ENCODE measurements around the gene BCL2. TPM values are rescaled to one million over a fixed set of nuclear protein-coding genes. Genes with fewer than 3 reads are reported as not detected.

BCL2 gene
- total and polyA plus RNA-seq, 3 donors from 2014 or later: 6.3 to 20.8 (median 16.0) TPM

DNA sequence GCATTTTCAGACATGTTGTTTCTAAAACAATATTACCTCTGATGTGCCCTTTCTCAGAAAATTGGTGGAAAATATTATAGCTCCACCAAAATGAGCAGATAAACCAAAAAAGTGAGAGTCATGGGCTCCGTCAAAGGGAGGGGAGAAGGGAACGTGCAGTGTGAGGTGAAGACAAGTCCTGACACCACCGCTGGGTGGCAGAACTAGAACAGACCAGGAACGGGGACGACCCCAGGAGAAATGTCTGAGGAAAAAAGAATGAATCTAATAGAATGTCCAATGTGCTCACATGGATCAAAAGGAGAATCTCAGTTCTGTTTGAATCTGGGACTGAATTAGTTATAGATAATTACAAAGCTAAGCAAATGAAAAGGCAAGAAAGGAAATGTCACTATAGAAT lies 22.6 kb upstream of the BCL2 start:
- Histone ChIP-seq H3K4me3 (no peak overlapping the region), H3K4me1 (peaks cover 13% of the 10 kb centered on the region), H3K27ac (no peak overlapping the region), H3K36me3 (ENCODE audit: low read depth, missing control alignments) (no peaks in the 10 kb centered on the region), H3K27me3 (no peaks in the 10 kb centered on the region), H3K9me3 (no peaks in the 10 kb centered on the region)
- DNase-seq: peak; percentile 61
- TF ChIP-seq, protein P1, sequence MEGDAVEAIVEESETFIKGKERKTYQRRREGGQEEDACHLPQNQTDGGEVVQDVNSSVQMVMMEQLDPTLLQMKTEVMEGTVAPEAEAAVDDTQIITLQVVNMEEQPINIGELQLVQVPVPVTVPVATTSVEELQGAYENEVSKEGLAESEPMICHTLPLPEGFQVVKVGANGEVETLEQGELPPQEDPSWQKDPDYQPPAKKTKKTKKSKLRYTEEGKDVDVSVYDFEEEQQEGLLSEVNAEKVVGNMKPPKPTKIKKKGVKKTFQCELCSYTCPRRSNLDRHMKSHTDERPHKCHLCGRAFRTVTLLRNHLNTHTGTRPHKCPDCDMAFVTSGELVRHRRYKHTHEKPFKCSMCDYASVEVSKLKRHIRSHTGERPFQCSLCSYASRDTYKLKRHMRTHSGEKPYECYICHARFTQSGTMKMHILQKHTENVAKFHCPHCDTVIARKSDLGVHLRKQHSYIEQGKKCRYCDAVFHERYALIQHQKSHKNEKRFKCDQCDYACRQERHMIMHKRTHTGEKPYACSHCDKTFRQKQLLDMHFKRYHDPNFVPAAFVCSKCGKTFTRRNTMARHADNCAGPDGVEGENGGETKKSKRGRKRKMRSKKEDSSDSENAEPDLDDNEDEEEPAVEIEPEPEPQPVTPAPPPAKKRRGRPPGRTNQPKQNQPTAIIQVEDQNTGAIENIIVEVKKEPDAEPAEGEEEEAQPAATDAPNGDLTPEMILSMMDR (IDR thresholded peaks at IDR 0.05): peak in 1 of 3 experiments; percentile 17
- no peak for TF ChIP-seq POLR2A (IDR thresholded peaks at IDR 0.05)
- 55 to 58% methylated on average over 5 of the region's 5 CpGs for WGBS, 2 donors
- intact Hi-C loops (cut with DNase I; ENCODE audit: low total_unique reads): no loop called here

DNA sequence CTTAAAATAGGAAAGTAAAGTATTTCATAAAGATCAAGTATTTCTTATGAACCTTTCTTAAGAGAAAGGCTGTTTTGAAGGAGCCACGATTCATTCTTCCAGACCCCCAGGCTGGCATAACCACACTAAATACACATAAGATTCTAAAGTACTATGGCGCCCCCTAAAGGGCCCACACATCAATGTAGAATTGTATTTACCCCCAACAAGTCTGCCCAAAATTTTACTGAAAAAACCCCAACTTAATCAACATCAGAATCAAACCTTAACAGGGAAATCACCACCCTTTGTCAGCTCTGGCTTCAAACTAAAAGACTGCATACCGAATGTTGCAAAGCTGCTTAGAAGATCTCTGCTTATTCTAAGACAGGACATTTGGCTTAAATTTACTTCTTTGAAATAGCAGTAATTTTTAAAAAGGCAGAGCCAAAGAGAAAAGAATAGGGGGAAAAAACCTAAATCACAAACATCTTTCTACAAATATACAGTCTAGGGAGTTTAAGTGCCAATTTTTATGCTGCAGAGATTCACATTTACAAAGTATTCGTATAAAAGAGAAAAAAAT lies 20.4 kb upstream of the BCL2 start:
- no peak for TF ChIP-seq POLR2A (IDR thresholded peaks at IDR 0.05)
- TF ChIP-seq, protein P1 (IDR thresholded peaks at IDR 0.05): peak in 1 of 3 experiments; percentile 49
- intact Hi-C loops (cut with DNase I; ENCODE audit: low total_unique reads): no loop called here
- no peaks in the 10 kb centered on the region for H3K36me3 ChIP-seq (ENCODE audit: low read depth, missing control alignments)

DNA sequence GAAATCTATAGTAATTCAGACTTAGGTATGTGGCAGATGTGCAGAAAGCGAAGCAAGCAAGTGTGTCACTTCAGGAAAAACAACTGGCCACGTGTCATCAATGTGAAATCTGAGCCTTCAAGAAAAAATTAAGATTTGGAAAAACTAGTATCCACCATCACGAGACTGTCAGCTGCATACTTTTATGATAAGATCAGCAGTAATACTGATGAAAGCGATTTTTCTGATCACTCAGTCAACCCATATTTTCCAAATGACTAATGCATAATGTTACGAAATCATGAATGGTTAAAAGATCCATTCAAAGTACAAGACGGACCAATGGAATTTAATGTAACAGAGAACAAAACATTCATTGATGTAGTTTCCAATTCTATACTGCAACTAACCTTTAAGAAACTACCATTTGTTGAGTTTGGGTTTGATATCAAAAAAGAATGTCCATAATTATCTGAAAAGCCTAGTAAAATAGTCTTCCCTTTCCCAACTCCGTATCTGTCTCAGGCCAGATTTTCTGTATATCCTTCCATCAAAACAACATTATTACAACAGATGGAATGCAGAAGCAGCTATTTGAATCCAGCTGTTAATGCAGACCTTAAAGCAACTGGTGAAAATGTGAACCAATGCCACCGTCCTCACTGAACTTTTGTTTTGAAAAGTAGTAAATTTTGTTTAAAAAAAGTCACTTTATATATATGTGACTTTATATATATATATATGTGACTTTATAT lies 17.0 kb upstream of the BCL2 start:
- Histone ChIP-seq H3K27ac (no peak overlapping the region), H3K36me3 (ENCODE audit: low read depth, missing control alignments) (no peaks in the 10 kb centered on the region), H3K9me3 (no peaks in the 10 kb centered on the region), H3K4me1 (no peaks in the 10 kb centered on the region), H3K4me3 (no peak overlapping the region), H3K27me3 (no peaks in the 10 kb centered on the region)
- intact Hi-C loops (cut with DNase I; ENCODE audit: low total_unique reads): no loop called here
- no peak for DNase-seq
- TF ChIP-seq POLR2A (IDR thresholded peaks at IDR 0.05): no peak
- TF ChIP-seq, protein P1 (IDR thresholded peaks at IDR 0.05): no peak
- WGBS, 2 donors: 74 to 76% methylated on average over 8 of the region's 8 CpGs

More for the DNA sequence above, 20.4 kb upstream of the BCL2 start:
- H3K9me3 ChIP-seq: no peaks in the 10 kb centered on the region
- no peak overlapping the region for H3K27ac ChIP-seq
- no peaks in the 10 kb centered on the region for H3K27me3 ChIP-seq
- WGBS, 2 donors: 39 to 44% methylated on average over 4 of the region's 4 CpGs
- H3K4me1 ChIP-seq: no peaks in the 10 kb centered on the region
- H3K4me3 ChIP-seq: no peak overlapping the region
- DNase-seq: peak; percentile 52

DNA sequence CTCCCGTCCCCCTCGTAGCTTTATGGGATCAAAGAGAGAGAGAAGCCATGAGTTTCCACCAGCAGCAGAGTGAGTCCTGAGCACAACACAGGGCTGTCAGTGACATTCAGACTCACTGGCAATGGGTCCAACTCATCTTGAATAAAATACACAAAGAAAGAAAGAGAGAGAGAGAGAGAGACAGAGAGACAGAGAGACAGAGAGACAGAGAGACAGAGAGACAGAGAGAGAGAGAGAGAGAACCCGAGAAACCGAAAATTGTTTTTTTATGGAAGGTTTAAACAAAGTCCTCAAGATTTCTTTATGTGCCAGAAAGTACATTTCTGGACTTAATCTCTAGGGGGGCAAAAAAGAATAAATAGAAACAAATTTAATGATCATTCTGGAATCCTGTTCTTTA lies 11.5 kb upstream of the BCL2 start:
- H3K4me3 ChIP-seq: no peak overlapping the region
- intact Hi-C loops (cut with DNase I; ENCODE audit: low total_unique reads): no loop called here
- WGBS, 2 donors: 88 to 95% methylated on average over 4 of the region's 4 CpGs
- H3K36me3 ChIP-seq (ENCODE audit: low read depth, missing control alignments): no peaks in the 10 kb centered on the region
- no peaks in the 10 kb centered on the region for H3K9me3 ChIP-seq
- no peak overlapping the region for H3K27ac ChIP-seq
- no peak for TF ChIP-seq POLR2A (IDR thresholded peaks at IDR 0.05)
- TF ChIP-seq, protein P1 (IDR thresholded peaks at IDR 0.05): no peak
- peaks cover 1% of the 10 kb centered on the region for H3K4me1 ChIP-seq
- DNase-seq: no peak
- no peaks in the 10 kb centered on the region for H3K27me3 ChIP-seq
